ENCODE measurements around the gene TNFRSF1A.

TNFRSF1A gene

GRCh38 chr12:6279256-6279628 lies 62.6 kb downstream of the TNFRSF1A start:
- no peak for DNase-seq (ENCODE audit: low spot score)
- no peak for TF ChIP-seq CTCF (IDR thresholded peaks at IDR 0.05; ENCODE audit: extremely low read depth, missing control alignments)

Measured in GM20000 (cell line).